ENCODE data around the gene SPRN. TPM values are rescaled to one million over a fixed set of nuclear protein-coding genes. Genes with fewer than 3 reads are reported as not detected.

Gene SPRN
- total RNA-seq, 1 experiment from 2014 or later: not detected

DNA sequence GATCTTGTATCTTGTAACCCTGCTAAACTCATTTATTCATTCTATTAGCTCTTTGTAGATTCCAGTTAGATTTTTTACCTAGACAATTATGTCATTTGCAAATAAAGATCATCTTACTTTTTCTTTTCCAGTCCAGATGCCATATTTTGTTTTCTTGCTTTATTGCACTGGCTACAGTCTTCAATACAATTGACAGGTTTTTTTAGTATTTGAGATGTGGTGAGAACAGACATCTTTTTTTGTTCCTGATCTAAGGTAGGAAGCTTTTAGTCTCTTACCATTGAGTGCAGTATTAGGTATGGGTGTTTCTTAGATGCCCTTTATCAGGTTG, 12.1 kb downstream of the SPRN start:
- no peak for DNase-seq (ENCODE audit: extremely low read depth, low read depth)

DNA sequence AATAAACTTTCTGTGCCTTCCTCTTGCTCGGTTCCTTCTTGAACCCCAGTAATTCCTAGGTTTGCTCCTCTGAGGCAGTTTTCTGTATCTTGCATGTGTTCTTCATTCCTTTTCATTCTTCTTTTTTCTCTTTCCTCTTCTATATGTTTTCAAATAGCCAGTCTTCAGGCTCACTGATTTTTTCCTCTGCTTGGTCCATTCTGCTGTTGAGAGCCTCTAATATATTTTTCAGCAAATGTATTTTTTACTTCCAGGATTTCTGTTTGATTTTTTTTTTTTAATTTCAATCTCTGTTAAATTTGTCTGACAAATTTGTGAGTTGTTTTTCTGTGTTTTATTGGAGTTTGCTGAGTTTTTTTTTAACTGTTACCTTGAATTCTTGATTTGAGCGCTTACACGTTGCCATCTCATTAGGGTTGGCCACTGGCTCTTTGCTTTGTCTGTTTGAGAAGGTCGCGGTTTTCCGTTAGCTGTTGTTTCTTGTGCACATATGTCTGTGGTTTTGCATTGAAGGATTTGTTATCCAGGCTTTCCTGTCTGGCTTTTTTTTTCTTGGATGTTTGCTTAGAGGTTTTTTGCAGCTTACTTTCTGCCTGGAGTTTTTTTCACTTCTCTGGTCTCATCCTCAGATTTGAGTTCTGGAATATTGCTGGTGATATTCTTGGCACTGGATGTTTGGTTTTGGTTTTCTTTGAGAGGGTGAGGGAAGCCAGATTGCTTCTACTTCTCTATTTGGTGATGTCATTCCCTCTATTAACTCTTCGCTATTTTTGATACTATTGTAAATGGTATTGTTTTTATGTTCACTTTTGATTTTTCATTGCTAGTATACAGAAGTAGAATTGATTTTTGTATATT, 12.7 kb downstream of the SPRN start:
- no peak for DNase-seq (ENCODE audit: extremely low read depth, low read depth)

DNA sequence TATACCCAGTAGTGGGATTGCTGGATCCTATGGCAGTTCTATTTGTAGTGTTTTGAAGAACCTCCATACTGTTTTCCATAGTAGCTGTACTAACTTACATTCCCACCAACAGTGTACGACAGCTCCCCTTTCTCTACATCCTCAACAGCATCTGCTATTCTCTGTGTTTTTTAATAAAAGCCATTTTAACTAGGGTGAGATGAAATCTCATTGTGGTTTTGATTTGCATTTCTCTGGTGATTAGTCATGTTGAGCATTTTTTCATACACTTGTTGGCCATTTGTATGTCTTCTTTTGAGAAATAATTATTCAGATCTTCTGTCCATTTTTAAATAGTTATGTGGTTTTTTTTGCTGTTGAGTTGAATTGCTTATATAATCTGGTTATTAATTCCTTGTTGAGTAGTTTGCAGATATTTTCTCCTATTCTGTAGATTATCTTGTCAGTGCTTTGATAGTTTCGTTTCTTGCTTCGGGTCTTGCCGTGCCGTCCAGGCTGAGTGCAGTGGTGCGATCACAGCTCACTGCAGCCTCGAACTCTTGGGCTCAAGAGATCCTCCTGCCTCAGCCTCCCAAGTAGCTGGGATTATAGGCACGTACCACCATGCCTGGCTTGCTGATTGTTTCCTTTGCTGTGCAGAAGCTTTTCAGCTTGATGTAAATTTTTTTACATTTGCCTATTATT, 18.4 kb downstream of the SPRN start:
- DNase-seq (ENCODE audit: extremely low read depth, low read depth): no peak

DNA sequence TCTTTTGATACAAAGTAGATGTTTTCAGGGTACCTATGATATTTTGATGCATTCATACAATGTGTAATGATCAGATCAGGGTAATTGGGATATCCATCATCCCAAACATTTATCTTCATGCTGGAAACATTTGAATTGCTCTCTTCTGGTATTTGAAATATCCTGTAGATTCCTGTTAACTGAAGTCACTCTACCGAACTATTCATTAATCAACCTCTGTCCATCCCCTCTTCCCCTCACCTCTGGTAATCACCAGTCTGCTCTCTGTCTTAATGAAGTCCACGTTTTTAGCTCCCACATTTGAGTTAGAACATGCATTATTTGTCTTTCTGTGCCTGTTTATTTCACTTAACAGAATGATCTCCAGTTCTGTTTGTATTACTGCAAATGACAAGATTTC, 19.2 kb downstream of the SPRN start:
- no peak for DNase-seq (ENCODE audit: extremely low read depth, low read depth)

DNA sequence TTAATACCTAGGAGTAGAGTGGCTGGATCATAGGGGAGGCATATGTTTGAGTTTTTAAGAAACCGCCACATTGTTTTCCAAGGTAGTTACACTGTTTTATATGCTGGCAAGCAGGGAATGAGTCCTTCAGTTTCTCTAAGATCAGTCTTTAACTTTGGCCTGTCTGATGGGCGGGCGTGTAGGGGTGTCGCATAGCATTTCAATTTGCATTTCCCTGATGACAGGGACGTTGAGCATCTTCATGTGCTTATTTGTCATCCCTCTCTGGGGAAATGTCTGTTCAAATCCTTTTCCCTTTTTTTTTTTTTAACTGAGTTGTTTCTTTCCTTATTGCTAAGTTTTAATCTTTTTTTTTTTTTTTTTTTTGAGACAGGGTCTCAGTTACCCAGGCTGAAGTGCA, 20.6 kb downstream of the SPRN start:
- DNase-seq (ENCODE audit: extremely low read depth, low read depth): no peak

DNA sequence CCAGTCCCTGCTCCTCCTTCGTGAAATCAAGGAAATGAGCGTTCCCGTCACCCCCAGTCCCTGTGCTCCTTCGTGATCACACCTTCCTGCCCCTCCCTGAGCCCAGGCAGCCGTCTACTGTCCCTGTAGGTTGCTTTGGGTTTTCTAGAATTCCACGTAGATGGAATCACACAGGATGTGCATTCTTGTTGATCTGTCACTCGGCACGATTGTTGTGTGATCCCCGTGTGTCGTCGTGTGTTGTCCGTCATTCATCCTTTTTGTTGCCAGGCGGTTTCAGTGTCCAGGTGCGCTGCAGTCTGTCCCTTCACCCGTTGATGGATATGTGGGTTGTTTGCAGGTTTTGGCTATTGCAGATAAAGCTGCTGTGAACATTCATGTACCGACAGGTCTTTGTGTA, 21.1 kb downstream of the SPRN start:
- no peak for DNase-seq (ENCODE audit: extremely low read depth, low read depth)

DNA sequence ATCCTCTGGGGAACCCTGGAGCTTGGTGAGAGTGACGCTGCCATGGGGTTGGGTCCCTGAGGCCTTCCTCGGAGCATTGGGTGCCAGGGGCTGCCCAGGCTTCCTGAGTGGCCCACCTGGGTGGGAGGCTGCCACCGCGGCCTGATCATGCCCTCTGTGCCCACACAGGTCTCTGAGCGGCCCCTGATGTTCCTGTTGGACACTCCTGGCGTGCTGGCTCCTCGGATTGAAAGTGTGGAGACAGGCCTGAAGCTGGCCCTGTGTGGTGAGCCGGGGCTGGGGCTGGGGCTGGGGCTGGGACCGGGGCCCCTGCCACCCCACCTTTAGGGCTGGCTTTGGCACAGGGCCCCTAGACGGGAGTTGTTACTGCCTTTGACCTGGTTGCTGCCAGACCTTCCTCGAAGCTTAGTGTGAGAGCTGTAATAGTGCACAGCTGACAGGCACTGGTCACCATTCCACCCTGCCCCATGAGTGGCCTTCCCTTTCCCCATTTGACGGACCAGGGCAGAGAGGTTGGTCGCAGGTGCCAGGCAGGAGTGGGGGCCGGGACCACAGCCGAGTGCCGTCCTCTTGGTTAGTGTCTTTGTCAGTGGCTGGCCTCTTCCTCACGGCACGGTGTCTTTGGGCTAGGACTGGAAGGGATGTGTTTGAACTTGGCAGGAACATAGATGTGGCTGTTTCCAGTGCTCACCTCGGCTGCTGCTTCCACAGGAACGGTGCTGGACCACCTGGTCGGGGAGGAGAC, 22.3 kb downstream of the SPRN start:
- DNase-seq (ENCODE audit: extremely low read depth, low read depth): no peak

DNA sequence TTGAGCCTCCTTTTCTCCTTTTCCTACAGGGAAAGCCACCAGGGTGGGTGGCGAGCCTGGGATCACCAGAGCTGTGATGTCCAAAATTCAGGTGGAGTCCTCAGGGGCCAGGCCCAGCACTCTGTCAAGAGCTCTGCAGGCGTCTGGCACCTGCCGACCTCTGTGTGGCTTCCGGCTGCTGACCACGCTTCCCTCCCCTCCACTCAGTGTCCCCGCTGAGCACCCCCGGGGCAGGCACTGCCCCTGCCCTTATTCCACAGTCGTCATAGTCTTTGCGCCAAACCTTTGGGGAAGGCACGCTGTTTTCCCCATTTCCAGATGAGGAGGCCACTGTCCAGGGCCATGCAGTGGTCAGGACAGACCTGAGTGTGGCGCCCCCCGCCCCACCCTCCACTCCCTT, 22.9 kb downstream of the SPRN start:
- no peak for DNase-seq (ENCODE audit: extremely low read depth, low read depth)

DNA sequence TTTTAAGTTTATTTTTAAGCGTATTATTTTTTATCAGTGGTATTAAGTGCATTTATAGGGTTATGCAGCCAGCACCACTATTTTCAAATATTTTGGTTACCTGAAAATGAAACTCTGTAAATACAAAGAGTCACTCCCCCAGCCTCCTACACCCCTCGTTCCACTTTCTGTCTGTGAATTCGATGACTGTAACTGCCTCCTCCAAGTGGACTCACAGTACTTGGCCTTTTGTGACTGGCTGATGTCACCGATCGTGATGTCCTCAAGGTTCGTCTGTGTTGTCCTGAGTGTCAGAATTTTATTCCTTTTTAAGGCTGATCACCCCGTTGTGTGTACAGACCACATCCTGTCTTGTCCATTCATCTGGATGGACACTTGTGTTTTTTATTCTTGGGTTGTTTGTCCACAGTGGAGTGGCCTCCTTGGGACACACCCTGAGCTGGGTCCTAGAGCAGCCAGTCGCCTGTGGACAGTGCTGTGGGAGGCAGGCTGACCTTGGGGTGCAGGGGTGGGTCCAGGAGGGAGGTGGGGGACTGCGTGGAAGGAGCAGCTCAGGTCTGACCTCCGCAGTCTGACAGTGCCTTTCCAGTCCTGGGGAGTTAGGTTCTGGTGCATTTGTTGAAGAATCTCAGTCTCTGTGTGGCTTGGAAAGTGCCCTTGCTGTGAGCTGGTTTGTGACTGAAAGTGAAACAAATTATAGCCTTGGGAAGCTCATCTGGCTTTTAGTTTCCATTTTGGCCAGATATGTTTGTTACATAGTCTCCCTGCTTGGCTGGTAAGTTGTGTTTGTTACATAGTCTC, 23.6 kb downstream of the SPRN start:
- no peak for DNase-seq (ENCODE audit: extremely low read depth, low read depth)

DNA sequence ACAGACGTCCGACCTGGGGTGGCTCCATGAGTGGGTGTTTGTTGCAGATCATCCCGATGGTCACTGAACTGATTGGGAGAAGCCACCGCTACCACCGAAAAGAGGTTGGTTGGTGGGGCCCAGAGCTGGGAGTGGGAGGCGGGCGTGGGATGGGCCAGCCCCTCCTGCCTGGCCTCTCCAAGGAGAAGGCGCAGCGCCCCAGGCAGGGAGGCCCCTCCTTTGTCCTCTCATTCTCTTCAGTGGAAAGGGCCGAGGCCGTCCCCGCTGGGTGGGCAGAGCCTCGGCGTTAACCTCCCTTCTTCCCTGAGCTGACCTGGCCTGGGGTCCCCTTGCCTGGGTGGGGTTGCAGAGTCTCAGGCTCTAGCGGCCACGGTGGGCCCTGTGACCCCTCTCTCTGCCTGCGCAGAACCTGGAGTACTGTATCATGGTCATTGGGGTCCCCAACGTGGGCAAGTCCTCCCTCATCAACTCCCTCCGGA, 25.3 kb downstream of the SPRN start:
- no peak for DNase-seq (ENCODE audit: extremely low read depth, low read depth)

DNA sequence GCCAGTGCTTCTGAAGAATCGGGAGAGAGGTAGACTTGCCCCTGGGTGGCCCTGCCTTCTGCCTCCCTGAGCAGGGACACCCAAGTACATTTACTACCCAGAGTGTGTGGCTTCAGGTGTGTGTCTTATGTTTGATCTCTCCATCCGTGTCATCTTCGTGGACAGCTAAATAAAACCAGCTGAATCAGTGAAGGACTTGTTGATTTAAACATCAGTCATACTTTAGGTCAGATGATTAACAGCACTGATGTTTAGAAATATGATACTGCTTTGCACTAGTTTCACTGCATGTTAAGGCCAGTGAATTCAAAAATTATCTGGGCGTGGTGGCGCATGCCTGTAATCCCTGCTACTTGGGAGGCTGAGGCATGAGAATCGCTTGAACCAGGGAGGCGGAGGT, 26.5 kb downstream of the SPRN start:
- DNase-seq (ENCODE audit: extremely low read depth, low read depth): no peak

DNA sequence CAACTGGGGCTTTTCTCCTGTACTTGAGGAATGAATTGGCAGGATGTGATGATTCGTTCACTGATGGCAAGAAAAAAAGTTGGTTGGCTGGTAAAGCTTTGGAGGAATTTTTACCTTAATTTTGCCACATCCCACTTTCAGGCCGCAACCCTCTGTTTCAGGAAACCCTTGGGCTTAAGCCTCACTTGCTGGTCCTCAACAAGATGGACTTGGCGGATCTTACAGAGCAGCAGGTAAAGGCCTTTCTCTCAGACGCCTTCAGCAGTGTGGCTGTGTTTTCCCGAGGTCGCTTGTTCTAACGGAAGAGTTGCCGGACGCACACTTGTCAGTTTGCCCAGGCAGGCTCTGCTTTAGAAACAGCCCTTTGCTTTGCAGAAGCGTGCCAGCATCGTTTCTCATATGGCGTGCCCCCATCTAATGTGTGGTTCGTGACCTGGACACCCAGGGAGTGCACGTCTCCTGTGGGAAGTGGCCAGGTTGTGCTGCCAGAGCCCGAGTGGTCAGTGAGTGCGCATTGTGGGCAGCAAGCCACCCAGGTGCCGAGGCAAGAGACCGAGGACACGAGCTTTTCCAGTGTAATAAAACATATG, 28.3 kb downstream of the SPRN start:
- DNase-seq (ENCODE audit: extremely low read depth, low read depth): no peak

DNA sequence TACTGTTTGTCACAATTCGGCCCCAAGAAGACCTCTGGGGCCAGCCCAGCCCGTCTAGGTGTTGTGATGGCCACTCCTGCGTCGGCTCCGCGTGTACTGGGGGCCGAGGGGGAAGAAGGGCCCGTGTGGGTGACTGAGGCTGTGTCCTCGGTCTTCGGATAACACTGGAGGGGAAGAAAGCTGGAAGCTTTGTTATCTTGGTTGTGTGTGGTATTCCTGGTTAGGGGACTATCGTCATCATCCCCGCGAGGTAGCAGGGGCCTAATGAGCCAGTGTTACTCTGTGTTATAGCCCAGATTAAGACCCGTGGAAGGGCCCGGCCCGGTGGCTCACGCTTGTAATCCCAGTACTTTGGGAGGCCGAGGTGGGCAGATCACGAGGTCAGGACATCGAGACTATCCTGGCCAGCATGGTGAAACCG, 29.6 kb downstream of the SPRN start:
- no peak for DNase-seq (ENCODE audit: extremely low read depth, low read depth)

DNA sequence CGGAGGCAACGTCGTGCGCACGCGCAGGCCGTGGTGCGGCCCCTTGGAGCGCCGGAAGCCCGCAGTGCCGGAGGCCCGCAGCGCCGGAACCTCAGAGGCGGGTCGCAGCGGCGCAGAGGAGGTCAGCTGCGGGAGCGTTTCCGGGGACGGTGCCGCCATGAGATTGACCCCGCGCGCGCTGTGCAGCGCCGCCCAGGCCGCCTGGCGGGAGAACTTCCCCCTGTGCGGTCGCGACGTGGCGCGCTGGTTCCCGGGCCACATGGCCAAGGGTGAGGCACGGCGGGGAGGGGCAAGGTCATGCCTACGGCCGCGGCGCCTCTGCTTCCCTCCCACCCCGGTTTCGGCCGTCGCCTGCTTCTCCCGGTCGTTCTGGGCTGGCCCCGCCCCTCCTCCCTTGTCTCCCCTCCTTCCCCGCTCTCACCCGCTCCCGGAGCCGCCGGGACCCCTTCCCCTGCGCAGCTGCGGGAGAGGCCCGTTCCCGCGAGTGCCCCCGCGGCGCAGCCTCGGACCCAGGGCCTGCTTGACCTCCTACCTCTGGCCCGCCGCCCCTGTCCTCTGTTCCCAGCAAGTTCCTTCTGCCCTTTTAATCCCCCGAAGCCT, 30.3 kb downstream of the SPRN start, which contains the start of gene MTG1:
Gene MTG1 (plus strand): TSS at position 94 of the 600 bp plus-strand sequence. CDS start 64 bp downstream, at position 158.
- peak; percentile 92 for DNase-seq (ENCODE audit: extremely low read depth, low read depth)

DNA sequence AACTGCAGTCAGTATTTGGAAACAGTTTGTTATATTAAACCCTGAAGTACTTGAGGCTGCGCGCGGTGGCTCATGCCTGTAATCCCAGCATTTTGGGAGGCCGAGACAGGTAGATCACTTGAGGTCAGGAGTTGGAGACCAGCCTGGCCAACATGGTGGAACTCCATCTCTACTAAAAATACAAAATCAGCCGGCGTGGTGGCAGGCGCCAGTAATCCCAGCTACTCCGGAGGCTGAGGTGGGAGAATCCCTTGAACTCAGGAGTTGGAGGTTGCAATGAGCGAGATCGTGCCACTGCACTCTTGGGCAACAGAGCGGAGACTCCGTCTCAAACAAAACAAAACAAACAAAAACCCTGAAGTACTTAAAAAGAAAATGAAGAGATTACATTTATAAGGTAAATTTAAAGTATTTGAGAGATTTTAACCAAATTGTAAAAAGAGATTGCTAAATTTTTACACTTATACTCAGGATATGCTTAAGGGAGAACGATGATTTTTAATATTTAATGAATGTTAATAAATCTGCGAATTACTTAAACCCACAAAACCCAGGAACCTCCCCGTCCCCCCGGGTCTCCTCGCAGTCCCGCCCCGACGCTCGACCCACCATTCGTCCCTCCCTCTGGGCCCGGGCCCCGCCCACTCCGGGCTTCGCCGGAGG, 30.9 kb downstream of the SPRN start:
- DNase-seq (ENCODE audit: extremely low read depth, low read depth): no peak

DNA sequence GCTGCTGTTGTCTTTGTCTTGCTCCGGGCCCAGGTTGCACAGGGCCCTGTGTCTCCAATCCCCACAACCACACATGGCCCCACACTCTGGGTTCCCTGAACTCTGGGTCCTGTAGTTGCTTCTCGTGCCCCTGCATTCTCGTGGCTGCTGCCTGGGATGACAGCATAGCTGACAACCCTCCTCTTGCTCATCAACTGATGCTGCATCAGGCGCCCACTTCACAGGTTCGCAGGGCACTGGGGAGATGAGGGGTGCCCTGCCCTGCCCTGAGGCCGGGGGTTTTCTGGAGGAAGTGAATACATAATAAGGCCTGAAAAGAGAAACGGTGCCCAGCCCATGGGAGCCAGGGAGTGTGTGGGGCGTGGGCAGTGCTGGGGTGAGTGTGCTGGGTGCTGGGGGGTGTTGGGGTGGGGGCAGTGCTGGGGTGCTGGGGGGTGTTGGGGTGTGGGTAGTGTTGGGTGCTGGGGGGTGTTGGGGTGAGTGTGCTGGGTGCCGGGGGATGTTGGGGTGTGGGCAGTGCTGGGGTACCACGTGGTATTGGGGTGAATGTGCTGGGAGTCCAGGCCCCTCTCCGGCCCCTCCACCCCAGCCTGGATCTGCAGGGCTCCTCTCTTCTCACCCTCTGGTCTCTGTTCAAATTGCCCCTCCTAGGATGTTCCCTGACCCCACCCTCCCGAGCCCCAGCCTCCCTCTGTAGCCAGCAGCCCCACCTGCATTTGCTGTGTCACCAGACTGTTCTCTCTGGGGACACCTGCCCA, 32.5 kb downstream of the SPRN start:
- no peak for DNase-seq (ENCODE audit: extremely low read depth, low read depth)

DNA sequence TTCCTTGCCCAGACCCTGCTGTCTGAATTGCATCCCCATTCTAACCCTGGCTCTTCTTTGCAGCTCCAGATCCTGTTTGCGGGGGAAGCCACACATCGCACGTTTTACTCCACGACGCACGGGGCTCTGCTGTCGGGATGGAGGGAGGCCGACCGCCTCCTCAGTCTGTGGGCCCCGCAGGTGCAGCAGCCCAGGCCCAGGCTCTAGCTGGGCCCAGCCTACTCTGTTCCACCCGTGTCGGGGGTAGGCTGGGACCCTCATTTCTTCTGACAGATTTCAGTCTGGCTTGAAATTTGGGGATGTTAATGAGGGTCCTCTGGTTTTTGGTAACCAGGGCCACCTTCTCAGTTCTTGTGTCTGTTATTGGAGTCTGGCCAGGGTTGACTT, 33.2 kb downstream of the SPRN start:
- no peak for DNase-seq (ENCODE audit: extremely low read depth, low read depth)

DNA sequence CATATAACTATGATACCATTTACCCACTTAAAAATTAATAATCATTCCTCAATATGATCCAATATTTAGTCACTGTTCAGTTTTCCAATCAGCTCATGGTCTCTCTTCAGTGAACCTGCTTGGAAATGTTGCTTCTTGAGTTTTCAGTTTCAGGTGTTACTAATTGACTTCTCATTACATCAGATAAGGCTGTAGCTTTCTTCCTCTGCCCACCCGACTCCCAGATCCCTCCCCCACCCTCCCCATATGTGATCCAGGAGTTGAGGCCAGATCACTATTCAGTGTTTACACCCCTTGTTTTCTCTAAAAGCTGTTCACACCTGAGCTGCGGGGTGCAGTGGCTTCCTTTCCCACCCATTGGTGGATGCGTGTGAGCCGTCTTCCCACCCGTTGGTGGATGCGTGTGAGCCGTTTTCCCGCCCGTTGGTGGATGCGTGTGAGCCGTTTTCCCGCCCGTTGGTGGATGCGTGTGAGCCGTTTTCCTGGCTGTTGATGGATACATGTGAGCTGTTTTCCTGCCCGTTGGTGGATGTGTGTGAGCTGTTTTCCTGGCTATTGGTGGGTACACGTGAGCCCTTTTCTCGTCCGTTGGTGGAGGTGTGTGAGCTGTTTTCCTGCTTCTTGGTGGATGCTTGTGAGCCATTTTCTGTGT, 33.7 kb downstream of the SPRN start:
- DNase-seq (ENCODE audit: extremely low read depth, low read depth): no peak
